CD4-positive, alpha-beta T cell treated with Interferon gamma for 1 hour (primary cell): ENCODE results near the gene ITPR2.
A peak's percentile ranks its signal among the peaks of the same experiment; 100 is the strongest.
"Not testable (repeated sequence)": the region's sequence is repeated elsewhere in the genome, so short reads cannot be mapped to it uniquely, and the experiment has no call there.

ENCODE experiments used
- DNase-seq: peaks from one replicate; pipeline ENCODE4 v3.0.0-alpha.2; 2020

The ITPR2 gene

GRCh38 chr12:26319511-26319910, 513.5 kb downstream of the ITPR2 start:
- DNase-seq = no peak

DNA sequence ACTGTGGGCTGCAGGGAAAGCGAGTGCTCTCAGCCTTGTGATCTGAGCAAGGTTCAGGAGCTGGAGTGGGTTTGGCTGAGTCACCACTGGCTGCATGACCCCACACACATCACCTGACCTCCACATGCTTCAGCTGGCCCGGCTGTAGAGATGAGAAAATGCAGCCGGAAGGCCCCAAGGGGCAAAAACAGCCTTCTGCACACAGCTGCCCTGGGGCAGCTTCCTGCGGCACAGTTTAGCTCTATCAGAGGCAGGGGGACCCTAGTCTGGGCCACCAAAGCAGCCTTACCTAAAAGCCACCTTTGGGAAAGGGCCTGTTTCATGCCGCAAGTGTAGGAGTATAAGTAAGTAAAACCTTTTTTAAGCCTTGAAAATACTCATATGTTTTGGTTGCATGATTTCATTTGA, 514.3 kb downstream of the ITPR2 start:
- no peak for DNase-seq

DNA sequence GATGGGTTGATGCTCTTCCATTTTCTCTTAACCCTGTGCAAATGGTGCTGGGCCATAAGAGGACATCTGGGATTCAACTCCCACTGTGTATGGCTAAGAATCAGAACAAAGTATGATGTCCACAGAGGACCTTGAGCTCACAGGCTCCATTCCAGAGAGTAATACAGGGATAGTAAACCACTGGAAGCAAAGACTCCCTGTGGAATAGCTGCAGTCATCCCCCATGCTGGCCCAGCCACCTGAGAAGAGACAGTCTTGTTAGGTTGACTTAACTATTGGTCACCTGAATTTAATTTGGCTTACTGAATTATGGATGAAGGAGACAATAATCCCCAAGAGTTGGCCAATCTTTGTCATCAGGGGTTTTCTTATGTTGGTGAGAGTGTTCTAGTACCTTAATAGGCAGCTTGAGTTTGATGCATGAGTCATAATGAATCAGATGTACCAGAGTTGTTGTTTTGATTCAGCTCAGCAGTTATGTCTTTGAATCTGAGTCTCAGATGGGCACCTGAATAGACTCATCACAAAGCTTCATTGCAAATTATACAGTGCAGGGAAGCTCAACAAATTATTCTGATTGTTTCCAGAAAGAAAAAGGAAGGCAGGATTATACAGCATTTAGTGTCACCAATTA, 514.9 kb downstream of the ITPR2 start:
- no peak for DNase-seq

GRCh38 chr12:26314103-26314502, 518.9 kb downstream of the ITPR2 start:
- not testable (repeated sequence) for DNase-seq

DNA sequence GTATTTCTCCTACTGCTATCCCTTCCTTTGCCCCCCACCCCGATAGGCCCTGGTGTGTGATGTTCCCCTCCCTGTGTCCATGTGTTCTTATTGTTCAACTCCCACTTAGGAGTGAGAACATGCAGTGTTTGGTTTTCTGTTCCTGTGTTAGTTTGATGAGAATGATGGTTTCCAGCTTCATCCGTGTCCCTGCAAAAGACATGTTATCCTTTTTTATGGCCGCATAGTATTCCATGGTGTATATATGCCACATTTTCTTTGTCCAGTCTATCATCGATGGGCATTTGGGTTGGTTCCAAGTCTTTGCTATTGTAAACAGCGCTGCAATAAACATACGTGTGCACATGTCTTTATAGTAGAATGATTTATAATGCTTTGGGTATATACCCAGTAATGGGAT, 522.5 kb downstream of the ITPR2 start:
- not testable (repeated sequence) for DNase-seq

DNA sequence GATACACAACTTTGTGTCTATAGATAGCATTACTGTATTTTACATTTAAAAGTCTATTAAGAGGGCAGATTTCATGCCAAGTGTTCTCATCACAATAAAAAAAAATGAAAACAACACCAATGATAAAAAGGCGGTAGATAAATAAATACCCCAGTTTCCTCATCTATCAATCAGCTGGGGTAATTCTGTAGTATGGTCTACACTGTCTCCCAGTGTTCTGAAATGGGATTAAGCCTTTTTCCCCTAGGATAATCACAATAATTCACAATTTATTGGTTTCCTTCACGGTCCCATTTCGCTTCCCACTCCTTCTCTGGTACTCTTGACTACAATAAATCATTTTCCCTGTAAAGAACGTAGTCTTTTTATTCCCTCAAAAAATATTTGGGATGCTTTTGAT, 523.4 kb downstream of the ITPR2 start:
- no peak for DNase-seq

DNA sequence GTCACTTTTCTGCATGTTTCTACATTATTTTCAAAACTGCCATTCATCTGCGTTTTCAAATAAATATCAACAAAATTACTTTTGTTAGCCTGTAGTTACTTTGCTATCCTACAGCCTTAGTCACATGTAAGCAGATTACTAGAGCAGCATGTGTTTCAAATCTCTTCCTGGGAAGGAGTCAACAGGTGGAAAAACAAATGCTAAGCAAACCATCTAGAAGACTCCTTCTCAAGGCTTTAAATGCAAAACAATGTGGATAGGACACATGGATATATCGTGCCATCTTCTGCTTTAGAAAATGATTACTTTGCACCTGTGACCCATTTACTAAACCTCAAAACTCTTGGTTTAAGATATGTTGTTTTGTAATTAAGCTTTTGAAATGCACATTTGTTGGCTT, 528.7 kb downstream of the ITPR2 start:
- no peak for DNase-seq

GRCh38 chr12:26303418-26303817, 529.6 kb downstream of the ITPR2 start:
- DNase-seq = no peak

GRCh38 chr12:26302776-26303175, 530.2 kb downstream of the ITPR2 start:
- no peak for DNase-seq

DNA sequence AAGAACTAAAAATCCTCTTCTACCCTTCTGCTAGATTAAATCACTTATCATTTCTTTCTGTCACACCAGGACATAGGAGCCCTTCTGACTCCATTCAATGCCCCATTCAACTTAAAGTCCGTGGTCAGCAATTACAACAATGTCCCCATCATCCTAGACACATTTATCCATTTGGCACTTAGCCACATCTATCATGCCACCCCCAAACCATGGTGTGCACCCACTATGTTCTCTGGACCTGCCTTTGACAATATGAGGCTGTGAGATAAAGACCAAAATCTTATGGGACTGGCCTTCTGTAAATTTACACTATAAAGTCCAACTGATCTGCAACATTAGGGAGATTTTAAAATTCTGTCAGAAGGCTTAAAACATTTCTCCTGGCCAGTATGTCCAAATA, 533.2 kb downstream of the ITPR2 start:
- DNase-seq = no peak

- peak; percentile 13 for DNase-seq
These were observed 534.0 kb downstream of the ITPR2 start for GRCh38 chr12:26298785-26299621.

GRCh38 chr12:26297396-26298070, 535.5 kb downstream of the ITPR2 start:
- DNase-seq = no peak

- DNase-seq = no peak
These were observed 538.0 kb downstream of the ITPR2 start for GRCh38 chr12:26295001-26295400.

DNA sequence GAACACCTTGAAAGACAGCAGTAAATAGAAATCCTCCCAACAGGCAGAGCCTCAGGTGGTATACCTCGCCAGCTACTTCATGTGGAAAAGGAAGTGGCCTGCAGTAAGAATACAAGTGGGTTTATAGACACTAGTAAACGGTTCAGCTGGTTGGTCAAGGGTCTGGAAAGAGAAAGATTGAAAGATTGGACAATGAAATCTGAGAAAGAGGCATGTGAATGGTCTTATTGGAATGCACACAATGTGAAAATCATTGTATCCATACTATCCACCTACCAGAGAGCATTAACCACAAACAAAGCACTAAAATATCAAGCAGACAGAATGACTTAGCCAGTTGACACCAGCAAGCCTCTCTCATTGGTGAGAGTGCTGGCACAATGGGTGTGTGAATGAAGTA, 539.4 kb downstream of the ITPR2 start:
- no peak for DNase-seq

- DNase-seq = no peak
These were observed 540.4 kb downstream of the ITPR2 start for GRCh38 chr12:26292596-26292995.

DNA sequence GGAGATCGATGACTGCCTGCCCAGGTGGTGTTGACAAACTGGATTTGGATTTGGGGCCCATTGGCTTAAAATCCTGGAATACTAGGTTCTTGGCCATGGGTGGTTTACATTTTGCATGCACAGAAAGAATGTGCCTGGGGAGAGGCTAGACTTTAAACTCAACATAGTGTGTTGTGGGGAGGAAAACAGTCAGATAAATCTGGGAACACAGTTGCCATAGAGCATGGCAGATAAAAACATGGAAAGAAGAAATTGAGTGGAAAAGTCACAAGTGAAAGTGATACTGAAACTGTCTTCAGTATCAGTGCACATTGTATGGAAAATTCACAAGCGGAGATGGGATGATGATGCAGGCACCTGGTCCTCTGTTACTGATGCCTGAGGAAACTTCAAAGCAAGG, 542.4 kb downstream of the ITPR2 start:
- DNase-seq = no peak

- DNase-seq = no peak
These were observed 545.2 kb downstream of the ITPR2 start for GRCh38 chr12:26287671-26288381.
